Stimulated activated CD4-positive, alpha-beta T cell treated with anti-CD3 and anti-CD28 coated beads, Interleukin-4, amount 100 ng/mL, for 1 hour (primary cell): ENCODE data around the gene PLEKHB1.

ENCODE experiments used
- DNase-seq: peaks from one replicate; pipeline ENCODE4 v3.0.0-alpha.2; 2020

The PLEKHB1 gene, protein sequence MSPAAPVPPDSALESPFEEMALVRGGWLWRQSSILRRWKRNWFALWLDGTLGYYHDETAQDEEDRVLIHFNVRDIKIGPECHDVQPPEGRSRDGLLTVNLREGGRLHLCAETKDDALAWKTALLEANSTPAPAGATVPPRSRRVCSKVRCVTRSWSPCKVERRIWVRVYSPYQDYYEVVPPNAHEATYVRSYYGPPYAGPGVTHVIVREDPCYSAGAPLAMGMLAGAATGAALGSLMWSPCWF

GRCh38 chr11:73645972-73646631 is at the start of gene PLEKHB1:
Gene PLEKHB1, plus strand, starts transcription at chr11:73646581. Its CDS starts 28 bp downstream, at chr11:73646609.
- no peak for DNase-seq

- DNase-seq = no peak
Measured at GRCh38 chr11:73597336-73597955, 48.9 kb upstream of the PLEKHB1 start.

GRCh38 chr11:73597956-73598718 is 48.2 kb upstream of the PLEKHB1 start, which contains the start of gene FAM168A:
Gene FAM168A, minus strand, starts transcription at chr11:73598112. Its CDS starts 129,638 bp downstream, at chr11:73468474.
- peak; percentile 93 for DNase-seq

GRCh38 chr11:73598719-73599379 is 47.5 kb upstream of the PLEKHB1 start:
- no peak for DNase-seq

DNA sequence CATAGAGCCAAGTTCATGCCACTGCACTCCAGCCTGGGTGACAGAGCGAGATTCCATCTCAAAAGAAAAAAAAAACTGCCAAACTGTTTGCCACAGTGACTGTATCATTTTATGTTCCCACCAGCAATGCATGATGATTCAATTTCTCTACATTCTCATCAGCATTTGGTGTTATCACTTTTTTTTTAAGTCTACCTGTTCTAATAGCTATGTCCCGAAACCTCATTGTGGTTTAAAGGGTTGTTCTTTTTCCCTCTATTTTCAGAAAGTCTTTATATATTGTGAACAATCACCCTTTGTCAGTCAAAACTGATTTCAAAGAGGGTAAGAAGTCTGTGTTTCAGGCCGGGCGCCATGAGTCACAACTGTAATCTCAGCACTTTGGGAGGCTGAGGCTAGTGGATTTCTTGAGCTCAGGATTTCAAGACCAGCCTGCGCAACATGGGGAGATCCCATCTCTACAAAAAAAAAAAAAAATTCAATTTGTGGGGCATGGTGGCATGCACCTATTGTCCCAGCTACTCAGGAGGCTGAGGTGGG is 33.7 kb upstream of the PLEKHB1 start:
- DNase-seq = no peak

GRCh38 chr11:73614591-73614990 is 31.8 kb upstream of the PLEKHB1 start:
- no peak for DNase-seq

GRCh38 chr11:73622926-73623593 is 23.3 kb upstream of the PLEKHB1 start:
- no peak for DNase-seq

DNA sequence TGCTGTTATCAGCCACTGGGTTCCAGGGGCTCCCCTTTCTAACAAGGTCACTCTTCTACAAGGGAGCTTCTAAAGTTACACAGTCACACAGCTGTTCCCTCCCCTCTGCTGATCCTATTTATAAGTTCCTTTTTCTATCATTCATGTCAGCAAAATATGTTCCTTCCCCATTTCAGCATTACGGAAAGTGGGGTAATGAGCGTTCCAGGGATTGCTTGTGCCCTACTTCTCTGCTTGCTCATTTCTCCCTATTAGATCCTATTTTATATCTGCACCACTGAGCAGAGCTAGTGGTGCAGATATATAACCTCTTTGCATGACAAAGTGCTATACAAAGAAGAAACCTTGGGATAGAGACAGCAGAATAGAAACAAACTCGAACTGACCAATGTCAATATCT is 22.7 kb upstream of the PLEKHB1 start:
- no peak for DNase-seq

DNA sequence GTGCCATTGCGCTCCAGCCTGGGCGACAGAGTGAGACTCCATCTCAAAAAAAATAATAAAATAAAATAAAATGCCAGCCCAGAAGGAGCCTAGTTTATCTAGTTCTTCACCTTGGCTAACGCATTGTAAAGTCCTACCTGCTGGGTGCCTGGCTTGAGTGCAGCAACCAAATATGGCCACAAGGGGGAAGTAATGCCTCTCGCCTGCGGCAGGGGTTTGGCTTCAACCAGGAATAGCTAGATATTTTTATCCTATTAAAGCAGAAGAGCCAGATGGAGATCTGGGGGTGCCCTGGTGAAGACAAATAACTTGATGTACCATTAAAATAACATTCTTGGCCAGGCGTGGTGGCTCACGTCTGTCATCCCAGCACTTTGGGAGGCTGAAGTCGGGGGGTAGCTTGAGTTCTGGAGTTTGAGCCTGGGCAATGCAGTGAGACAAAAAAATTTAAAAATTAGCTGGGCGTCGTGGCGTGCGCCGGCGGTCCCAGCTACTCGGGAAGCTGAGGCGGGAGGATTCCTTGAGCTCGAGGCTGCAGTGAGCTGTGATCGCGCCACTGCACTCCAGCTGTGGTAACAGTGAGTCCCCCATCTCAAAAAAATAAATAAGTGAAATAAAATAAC is 20.6 kb upstream of the PLEKHB1 start:
- DNase-seq = peak; percentile 61

GRCh38 chr11:73629907-73630306 is 16.5 kb upstream of the PLEKHB1 start:
- DNase-seq = no peak

GRCh38 chr11:73632996-73633395 is 13.4 kb upstream of the PLEKHB1 start:
- DNase-seq = no peak

DNA sequence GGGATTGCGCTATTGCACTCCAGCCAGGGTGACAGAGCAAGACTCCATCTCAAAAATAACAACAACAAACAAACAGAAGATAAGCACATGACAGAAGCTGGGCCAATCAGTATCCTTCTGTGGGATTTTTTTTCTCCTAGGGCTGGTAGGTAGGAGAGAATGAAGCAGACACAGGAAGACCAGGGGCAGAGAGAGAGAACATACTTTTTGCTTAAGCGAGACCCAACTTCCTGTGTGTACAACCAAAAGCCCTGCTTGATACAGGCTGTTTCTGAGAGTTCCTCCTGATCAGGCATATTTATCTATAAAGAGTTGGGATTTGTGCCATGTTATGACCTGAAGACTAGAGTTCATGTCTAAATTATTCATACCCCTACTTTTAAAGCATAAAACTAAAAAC is 12.4 kb upstream of the PLEKHB1 start:
- no peak for DNase-seq

GRCh38 chr11:73635721-73636120 is 10.7 kb upstream of the PLEKHB1 start:
- no peak for DNase-seq

- DNase-seq = no peak
Measured at GRCh38 chr11:73636249-73636648, 10.1 kb upstream of the PLEKHB1 start.

GRCh38 chr11:73637012-73637411 is 9.4 kb upstream of the PLEKHB1 start:
- DNase-seq = no peak

DNA sequence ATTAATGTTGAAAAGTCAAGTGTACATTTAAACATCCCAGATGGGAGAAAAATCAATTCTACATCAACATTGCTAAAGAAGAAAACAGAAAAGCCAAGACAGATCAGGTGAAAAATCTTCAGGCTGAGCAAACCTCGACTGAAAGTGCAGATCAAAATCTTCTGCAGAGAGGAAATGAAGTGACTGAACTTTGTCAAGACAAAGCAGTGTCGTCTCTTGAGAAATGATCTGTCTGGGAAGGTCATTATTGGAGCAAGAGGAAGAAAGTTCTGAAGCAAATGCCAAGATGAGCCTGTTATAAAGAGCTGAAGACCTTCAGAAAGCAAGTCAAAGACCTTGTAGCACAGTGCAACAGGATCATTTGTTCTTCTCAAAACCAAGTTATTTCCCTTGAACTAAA is 5.8 kb upstream of the PLEKHB1 start:
- DNase-seq = no peak

DNA sequence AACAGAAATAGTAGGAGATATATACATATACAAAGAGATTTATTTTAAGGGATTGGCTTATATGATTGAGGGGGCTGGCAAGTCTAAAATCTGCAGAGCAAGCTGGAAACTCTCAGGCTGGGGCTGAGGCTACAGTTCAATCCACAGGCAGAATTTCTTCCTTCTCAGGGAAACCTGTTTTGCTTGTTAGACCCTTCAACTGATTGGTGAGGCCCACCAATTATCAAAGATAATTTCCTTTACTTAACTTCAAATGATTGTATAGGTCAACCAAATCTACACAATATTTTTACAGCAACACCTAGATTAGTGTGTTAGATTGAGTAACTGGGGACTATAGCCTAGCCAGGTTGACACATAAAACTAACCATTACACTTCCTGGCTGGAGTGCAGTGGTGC is 4.7 kb upstream of the PLEKHB1 start:
- DNase-seq = no peak

GRCh38 chr11:73645121-73645969 is 1.0 kb upstream of the PLEKHB1 start:
- no peak for DNase-seq

- peak; percentile 91 for DNase-seq
Measured at GRCh38 chr11:73647459-73648100, 1.2 kb downstream of the PLEKHB1 start.

DNA sequence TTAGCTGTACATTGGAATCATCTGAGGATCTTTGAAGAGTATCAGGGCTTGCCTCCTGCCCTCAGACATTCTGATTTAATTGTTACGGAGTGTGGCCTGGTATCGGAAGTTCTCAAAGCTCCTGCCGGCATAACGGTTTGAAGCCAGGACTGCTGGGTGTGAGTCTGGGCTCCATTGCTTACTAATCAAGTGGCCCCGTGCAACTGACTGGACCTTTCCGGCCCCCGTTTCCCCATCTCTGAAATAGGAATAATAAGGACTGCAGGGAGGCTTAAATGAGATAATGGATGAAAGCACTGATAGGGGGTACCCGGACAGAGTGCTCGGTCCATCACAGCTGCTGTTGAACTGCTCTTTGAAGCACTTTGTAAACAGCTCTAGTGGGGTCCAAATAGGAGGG is 1.7 kb downstream of the PLEKHB1 start:
- no peak for DNase-seq
